Common myeloid progenitor, CD34-positive (primary cell): ENCODE measurements around the gene H2BW2.
"Not testable (repeated sequence)": the region's sequence is repeated elsewhere in the genome, so short reads cannot be mapped to it uniquely, and the experiment has no call there.

Experiments used
- CTCF ChIA-PET: fragments of 350-600 bp; sonication (Branson Sonifier 250); formaldehyde crosslinking; loops from one replicate; lab custom pipeline; 2021; ENCODE audit warnings: antibody characterized with exemption; lab: Charles Lee
- POLR2A ChIA-PET: fragments of 350-600 bp; sonication (Branson Sonifier 250); formaldehyde crosslinking; loops from one replicate; lab custom pipeline; 2021; ENCODE audit warnings: antibody characterized with exemption; lab: Charles Lee
- DNase-seq, 3 donors: peaks; one replicate each; pipeline versions ENCODE4 v3.0.0 to v3.0.0-alpha.2; 2013
- H3K27ac ChIP-seq, 2 experiments: 1 replicate in 1 of 2; 2 replicates in 1 of 2; pipeline ENCODE4 v1.7.0; 2013; ENCODE audit warnings: inconsistent platforms in 2 of 2, low read length in 2 of 2, mild to moderate bottlenecking in 2 of 2, low read depth in 1 of 2, moderate library complexity in 1 of 2; ENCODE audit not compliant: severe bottlenecking in 2 of 2, insufficient read depth in 1 of 2, poor library complexity in 1 of 2
- H3K27me3 ChIP-seq, 5 experiments: replicated peaks in 2 of 5; 1 replicate in 3 of 5; 2 replicates in 2 of 5; pipeline versions ENCODE4 v1.6.1 to v1.7.0; 2013; ENCODE audit warnings: low read length in 4 of 5, mild to moderate bottlenecking in 2 of 5, moderate library complexity in 2 of 5, inconsistent platforms in 1 of 5; ENCODE audit not compliant: insufficient read depth in 5 of 5, control insufficient read depth in 4 of 5
- H3K36me3 ChIP-seq, 4 experiments: 1 replicate in 2 of 4; 2 replicates in 2 of 4; pipeline versions ENCODE4 v1.6.1 to v1.7.0; 2013; ENCODE audit warnings: low read length in 3 of 4, control low read depth in 1 of 4, mild to moderate bottlenecking in 1 of 4; ENCODE audit not compliant: control insufficient read depth in 4 of 4, insufficient read depth in 4 of 4
- H3K4me1 ChIP-seq, 4 experiments: 1 replicate in 3 of 4; 2 replicates in 1 of 4; pipeline versions ENCODE4 v1.6.1 to v1.7.1; 2013; ENCODE audit warnings: low read length in 3 of 4, mild to moderate bottlenecking in 3 of 4, control low read depth in 1 of 4, inconsistent platforms in 1 of 4, moderate library complexity in 1 of 4; ENCODE audit not compliant: control insufficient read depth in 4 of 4, insufficient read depth in 4 of 4; ENCODE audit errors: control extremely low read depth in 1 of 4
- H3K4me3 ChIP-seq, 7 experiments: 1 replicate in 4 of 7; 2 replicates in 3 of 7; pipeline versions ENCODE4 v1.5.1 to v1.7.0; 2013; ENCODE audit warnings: mild to moderate bottlenecking in 7 of 7, low read length in 6 of 7, moderate library complexity in 6 of 7, inconsistent platforms in 2 of 7, low read depth in 2 of 7, control low read depth in 1 of 7; ENCODE audit not compliant: insufficient read depth in 4 of 7, control insufficient read depth in 1 of 7; ENCODE audit errors: extremely low read depth in 1 of 7
- H3K9me3 ChIP-seq, 5 experiments: 1 replicate in 4 of 5; 2 replicates in 1 of 5; pipeline versions ENCODE4 v1.6.1 to v1.7.1; 2013; ENCODE audit warnings: low read length in 4 of 5, mild to moderate bottlenecking in 2 of 5, inconsistent platforms in 1 of 5, low read depth in 1 of 5, moderate library complexity in 1 of 5; ENCODE audit not compliant: control insufficient read depth in 4 of 5, insufficient read depth in 2 of 5; ENCODE audit errors: control extremely low read depth in 1 of 5
- WGBS: methylation state at CpG from one replicate; pipeline ENCODE4 v1.1.5; 2013; ENCODE audit not compliant: insufficient coverage; 5-methylcytosine and 5-hydroxymethylcytosine counted together

The H2BW2 gene

GRCh38 chrX:104041003-104041402 lies 1.2 kb downstream of the H2BW2 start:
- Histone ChIP-seq H3K36me3 (no peaks in the 10 kb centered on the region), H3K4me1 (no peaks in the 10 kb centered on the region), H3K27ac (no peak overlapping the region), H3K27me3 (no peaks in the 10 kb centered on the region), H3K4me3 (no peak overlapping the region), H3K9me3 (no peaks in the 10 kb centered on the region)
- CTCF ChIA-PET = no interaction called here
- WGBS = 85% methylated on average over 2 of the region's 4 CpGs
- POLR2A ChIA-PET = no interaction called here
- DNase-seq = no peak

- ChIA-PET CTCF (no interaction called here), POLR2A (no interaction called here)
- Histone ChIP-seq H3K27me3 (no peaks in the 10 kb centered on the region), H3K4me1 (no peaks in the 10 kb centered on the region), H3K27ac (no peak overlapping the region), H3K9me3 (no peaks in the 10 kb centered on the region), H3K36me3 (no peaks in the 10 kb centered on the region), H3K4me3 (no peak overlapping the region)
- 77% methylated on average over 5 of the region's 5 CpGs for WGBS
- DNase-seq = no peak
Measured at GRCh38 chrX:104045642-104046041, 5.9 kb downstream of the H2BW2 start.

- no peak for DNase-seq
- H3K27me3 ChIP-seq = no peaks in the 10 kb centered on the region
- 88% methylated on average over 13 of the region's 13 CpGs for WGBS
- no peak overlapping the region for H3K4me3 ChIP-seq
- POLR2A ChIA-PET = no interaction called here
- no peaks in the 10 kb centered on the region for H3K9me3 ChIP-seq
- CTCF ChIA-PET = no interaction called here
- H3K4me1 ChIP-seq = no peaks in the 10 kb centered on the region
- H3K27ac ChIP-seq = no peak overlapping the region
- H3K36me3 ChIP-seq = no peaks in the 10 kb centered on the region
Measured at GRCh38 chrX:104047171-104047570, 7.4 kb downstream of the H2BW2 start.

- DNase-seq, CTCF ChIA-PET: not testable (repeated sequence)
- WGBS = no CpG with 5 or more reads among the region's 13 CpGs
Measured at GRCh38 chrX:104054956-104055355, 15.2 kb downstream of the H2BW2 start.

GRCh38 chrX:104062636-104063035 lies 22.9 kb downstream of the H2BW2 start:
- WGBS = no CpG with 5 or more reads among the region's 18 CpGs
- CTCF ChIA-PET, POLR2A ChIA-PET, H3K9me3 ChIP-seq, H3K4me3 ChIP-seq, H3K4me1 ChIP-seq, H3K27ac ChIP-seq, H3K36me3 ChIP-seq, DNase-seq, H3K27me3 ChIP-seq: not testable (repeated sequence)

More at GRCh38 chrX:104054956-104055355, 15.2 kb downstream of the H2BW2 start:
- H3K27ac ChIP-seq, H3K4me1 ChIP-seq, H3K9me3 ChIP-seq, H3K4me3 ChIP-seq, H3K36me3 ChIP-seq, POLR2A ChIA-PET, H3K27me3 ChIP-seq: not testable (repeated sequence)

- CTCF ChIA-PET = not testable (repeated sequence)
Measured at GRCh38 chrX:104075778-104076445, 36.2 kb downstream of the H2BW2 start, which contains the start of gene TMSB15C. TMSB15C (minus strand) TSS chrX:104076236.

GRCh38 chrX:104077854-104078253 lies 38.1 kb downstream of the H2BW2 start:
- H3K36me3 ChIP-seq, DNase-seq, H3K9me3 ChIP-seq, CTCF ChIA-PET, H3K27me3 ChIP-seq, H3K4me3 ChIP-seq, POLR2A ChIA-PET, H3K27ac ChIP-seq, H3K4me1 ChIP-seq: not testable (repeated sequence)
- no CpG with 5 or more reads among the region's 6 CpGs for WGBS

More at GRCh38 chrX:104075778-104076445, 36.2 kb downstream of the H2BW2 start, which contains the start of gene TMSB15C:
- H3K27ac ChIP-seq, H3K27me3 ChIP-seq, POLR2A ChIA-PET, H3K4me1 ChIP-seq, H3K4me3 ChIP-seq, H3K36me3 ChIP-seq, DNase-seq, H3K9me3 ChIP-seq: not testable (repeated sequence)
- no CpG with 5 or more reads among the region's 46 CpGs for WGBS
